Activated naive CD8-positive, alpha-beta T cell treated with anti-CD3 and anti-CD28 coated beads, Interleukin-2, amount 10 ng/mL, durations not matched to agents 7 days and 5 days (primary cell): Measurements from ENCODE around the gene ACOT8. TPM values are rescaled to one million over a fixed set of nuclear protein-coding genes. Genes with fewer than 3 reads are reported as not detected.
A peak's percentile ranks its signal among the peaks of the same experiment; 100 is the strongest.
"Not testable (repeated sequence)": the region's sequence is repeated elsewhere in the genome, so short reads cannot be mapped to it uniquely, and the experiment has no call there.

Experiments used
- ATAC-seq: fragments of 150-1000 bp; cut with Tn5 transposase; one replicate; pipeline ENCODE4 v1.10.0; 2021; ENCODE audit warnings: low read depth, moderate library complexity
- POLR2A ChIA-PET: fragments of 350-600 bp; sonication (Branson Sonifier 250); formaldehyde crosslinking; loops from one replicate; lab custom pipeline; 2021; ENCODE audit warnings: antibody characterized with exemption; lab: Charles Lee
- DNase-seq: peaks from one replicate; pipeline ENCODE4 v3.0.0; 2021
- H3K27ac Mint-ChIP-seq: one replicate; pipeline ENCODE4 v1.8.0; 2022; ENCODE audit warnings: mild to moderate bottlenecking, mixed read lengths
- H3K27me3 Mint-ChIP-seq: one replicate; pipeline ENCODE4 v1.8.0; 2022; ENCODE audit warnings: mild to moderate bottlenecking, moderate library complexity, mixed read lengths
- H3K36me3 Mint-ChIP-seq: one replicate; pipeline ENCODE4 v1.8.0; 2021; ENCODE audit warnings: mild to moderate bottlenecking, mixed read lengths
- H3K4me1 Mint-ChIP-seq: one replicate; pipeline ENCODE4 v1.8.0; 2021; ENCODE audit warnings: mixed read lengths
- H3K4me3 Mint-ChIP-seq: one replicate; pipeline ENCODE4 v1.8.0; 2022; ENCODE audit warnings: mild to moderate bottlenecking, moderate library complexity, mixed read lengths
- H3K9me3 Mint-ChIP-seq: one replicate; pipeline ENCODE4 v1.8.0; 2021; ENCODE audit warnings: mixed read lengths
- total RNA-seq, 2 experiments: library from RNA; stranded (reverse); gene quantifications; one replicate each; pipeline ENCODE4 v1.2.3, GENCODE V29; 2021

ACOT8 gene
- total RNA-seq, 2 experiments from 2014 or later, result 35.4 to 38.6 TPM

GRCh38 chr20:45841407-45842129 is 15.6 kb downstream of the ACOT8 start:
- no peak for ATAC-seq
- POLR2A ChIA-PET, result interaction anchor here (1.2 to 2.3 kb wide), 3 partner anchors 9 to 15 kb away, joined by 3 to 6 read pairs (median 6); partner anchors contain the start of genes ACOT8, SNX21 and ZSWIM3
- no peaks in the 10 kb centered on the region for H3K4me1 Mint-ChIP-seq

GRCh38 chr20:45840700-45841198 is 16.4 kb downstream of the ACOT8 start:
- ATAC-seq (no peak), DNase-seq (no peak)
- no peaks in the 10 kb centered on the region for H3K27me3 Mint-ChIP-seq
- peaks cover 7% of the 10 kb centered on the region for H3K36me3 Mint-ChIP-seq
- H3K27ac Mint-ChIP-seq, result no peak overlapping the region
- H3K4me3 Mint-ChIP-seq, result no peak overlapping the region
- POLR2A ChIA-PET, result interaction anchor here (2.3 kb wide), 1 partner anchor 16 kb away, joined by 6 read pairs; the partner anchor contains the start of gene ACOT8
- H3K4me1 Mint-ChIP-seq, result no peaks in the 10 kb centered on the region
- no peaks in the 10 kb centered on the region for H3K9me3 Mint-ChIP-seq

More at GRCh38 chr20:45841407-45842129, 15.6 kb downstream of the ACOT8 start:
- Mint-ChIP-seq H3K36me3 (peaks cover 8% of the 10 kb centered on the region), H3K9me3 (no peaks in the 10 kb centered on the region), H3K27me3 (no peaks in the 10 kb centered on the region), H3K27ac (no peak overlapping the region), H3K4me3 (no peak overlapping the region)
- no peak for DNase-seq

GRCh38 chr20:45836841-45837240 is 20.4 kb downstream of the ACOT8 start:
- Mint-ChIP-seq H3K9me3 (no peaks in the 10 kb centered on the region), H3K27ac (no peak overlapping the region), H3K27me3 (peaks cover under 1% of the 10 kb centered on the region), H3K4me3 (no peak overlapping the region), H3K4me1 (peaks cover 8% of the 10 kb centered on the region), H3K36me3 (no peaks in the 10 kb centered on the region)
- no peak for DNase-seq
- POLR2A ChIA-PET, result no interaction called here
- ATAC-seq, result no peak

GRCh38 chr20:45835825-45836224 is 21.4 kb downstream of the ACOT8 start:
- peaks cover 4% of the 10 kb centered on the region for H3K27me3 Mint-ChIP-seq
- peaks cover 8% of the 10 kb centered on the region for H3K4me1 Mint-ChIP-seq
- POLR2A ChIA-PET, result no interaction called here
- H3K36me3 Mint-ChIP-seq, result no peaks in the 10 kb centered on the region
- no peak for ATAC-seq
- H3K27ac Mint-ChIP-seq, result no peak overlapping the region
- DNase-seq, result no peak
- H3K9me3 Mint-ChIP-seq, result no peaks in the 10 kb centered on the region
- H3K4me3 Mint-ChIP-seq, result no peak overlapping the region

- no peaks in the 10 kb centered on the region for H3K36me3 Mint-ChIP-seq
- H3K27ac Mint-ChIP-seq, result no peak overlapping the region
- no peak for DNase-seq
- peaks cover 4% of the 10 kb centered on the region for H3K27me3 Mint-ChIP-seq
- POLR2A ChIA-PET, result no interaction called here
- peaks cover 8% of the 10 kb centered on the region for H3K4me1 Mint-ChIP-seq
- no peak for ATAC-seq
- H3K4me3 Mint-ChIP-seq, result peak overlapping the region; percentile 80
- no peaks in the 10 kb centered on the region for H3K9me3 Mint-ChIP-seq
These were observed 21.8 kb downstream of the ACOT8 start for GRCh38 chr20:45835329-45835765.

- ATAC-seq (no peak), DNase-seq (no peak)
- POLR2A ChIA-PET, result interaction anchor here (0.9 to 2.1 kb wide), 4 partner anchors 12 to 100 kb away, joined by 3 to 7 read pairs (median 5); partner anchors contain the start of genes ACOT8, PCIF1 and ZSWIM3
- H3K36me3 Mint-ChIP-seq, result no peaks in the 10 kb centered on the region
- no peak overlapping the region for H3K27ac Mint-ChIP-seq
- H3K9me3 Mint-ChIP-seq, result no peaks in the 10 kb centered on the region
- H3K4me3 Mint-ChIP-seq, result peak overlapping the region; percentile 80
- H3K27me3 Mint-ChIP-seq, result peaks cover 5% of the 10 kb centered on the region
- H3K4me1 Mint-ChIP-seq, result peaks cover 8% of the 10 kb centered on the region
These were observed 22.4 kb downstream of the ACOT8 start for GRCh38 chr20:45834797-45835161.

GRCh38 chr20:45833883-45834796 is 23.1 kb downstream of the ACOT8 start:
- ATAC-seq (peak; percentile 69), DNase-seq (peak; percentile 71)
- Mint-ChIP-seq H3K27me3 (peaks cover 5% of the 10 kb centered on the region), H3K9me3 (no peaks in the 10 kb centered on the region), H3K4me3 (peak overlapping the region; percentile 80), H3K4me1 (peaks cover 8% of the 10 kb centered on the region), H3K27ac (no peak overlapping the region), H3K36me3 (no peaks in the 10 kb centered on the region)
- POLR2A ChIA-PET, result interaction anchor here (0.5 to 2.1 kb wide), 11 partner anchors 8 to 124 kb away, joined by 3 to 7 read pairs (median 4); partner anchors contain the start of genes ACOT8, PCIF1, UBE2C and ZSWIM3

- Mint-ChIP-seq H3K9me3 (no peaks in the 10 kb centered on the region), H3K4me3 (peak within 1 kb of the TSS; percentile 80), H3K27me3 (peaks cover 8% of the 10 kb centered on the region), H3K4me1 (peaks cover 8% of the 10 kb centered on the region), H3K36me3 (no peaks in the 10 kb centered on the region), H3K27ac (peak within 1 kb of the TSS; percentile 67)
- peak; percentile 82 for ATAC-seq
- POLR2A ChIA-PET, result interaction anchor here (0.6 to 2.1 kb wide), 12 partner anchors 9 to 100 kb away, joined by 3 to 7 read pairs (median 4); partner anchors contain the start of genes ACOT8, UBE2C and ZSWIM3
- peak; percentile 67 for DNase-seq
These were observed 23.9 kb downstream of the ACOT8 start, which contains the start of gene SNX21 for GRCh38 chr20:45833030-45833882. Gene SNX21, plus strand, starts transcription at chr20:45833799. Its CDS starts 121 bp downstream, at chr20:45833920.

- DNase-seq, result no peak
- Mint-ChIP-seq H3K4me1 (peaks cover 8% of the 10 kb centered on the region), H3K4me3 (peak overlapping the region; percentile 80), H3K36me3 (no peaks in the 10 kb centered on the region), H3K27me3 (peaks cover 11% of the 10 kb centered on the region), H3K9me3 (no peaks in the 10 kb centered on the region), H3K27ac (no peak overlapping the region)
- no peak for ATAC-seq
- POLR2A ChIA-PET, result interaction anchor here (0.6 to 2.1 kb wide), 6 partner anchors 10 to 52 kb away, joined by 3 to 6 read pairs (median 3); partner anchors contain the start of gene ACOT8
These were observed 24.6 kb downstream of the ACOT8 start for GRCh38 chr20:45832619-45833018.

- H3K27ac Mint-ChIP-seq, ATAC-seq, POLR2A ChIA-PET, DNase-seq, H3K4me1 Mint-ChIP-seq, H3K9me3 Mint-ChIP-seq, H3K4me3 Mint-ChIP-seq, H3K36me3 Mint-ChIP-seq: not testable (repeated sequence)
- H3K27me3 Mint-ChIP-seq, result peaks cover 15% of the 10 kb centered on the region
These were observed 27.5 kb downstream of the ACOT8 start for GRCh38 chr20:45829673-45830106.

GRCh38 chr20:45828589-45828988 is 28.6 kb downstream of the ACOT8 start:
- Mint-ChIP-seq H3K9me3 (no peaks in the 10 kb centered on the region), H3K4me1 (peaks cover 21% of the 10 kb centered on the region), H3K36me3 (peaks cover 2% of the 10 kb centered on the region), H3K4me3 (no peak overlapping the region), H3K27me3 (peaks cover 25% of the 10 kb centered on the region), H3K27ac (no peak overlapping the region)
- DNase-seq (no peak), ATAC-seq (no peak)
- POLR2A ChIA-PET, result interaction anchor here (0.9 to 1.1 kb wide), 2 partner anchors 10 to 46 kb away, joined by 3 to 4 read pairs; no protein-coding TSS in a partner anchor

GRCh38 chr20:45827712-45828111 is 29.5 kb downstream of the ACOT8 start:
- H3K4me3 Mint-ChIP-seq, result no peak overlapping the region
- peaks cover 34% of the 10 kb centered on the region for H3K27me3 Mint-ChIP-seq
- ATAC-seq, result no peak
- H3K27ac Mint-ChIP-seq, result no peak overlapping the region
- peaks cover 2% of the 10 kb centered on the region for H3K36me3 Mint-ChIP-seq
- peaks cover 17% of the 10 kb centered on the region for H3K4me1 Mint-ChIP-seq
- POLR2A ChIA-PET, result interaction anchor here (0.6 to 1.1 kb wide), 3 partner anchors 10 to 535 kb away, joined by 3 to 4 read pairs (median 3); no protein-coding TSS in a partner anchor
- no peaks in the 10 kb centered on the region for H3K9me3 Mint-ChIP-seq
- DNase-seq, result no peak
